Head of caudate nucleus (tissue), 42 donors: ENCODE results near the gene ATP8A2.
A peak's percentile ranks its signal among the peaks of the same experiment; 100 is the strongest.
"Not testable (repeated sequence)": the region's sequence is repeated elsewhere in the genome, so short reads cannot be mapped to it uniquely, and the experiment has no call there.

Source experiments
- DNase-seq, 42 donors: peaks; one replicate each; pipeline versions ENCODE4 v3.0.0 to v3.0.0-alpha.2; 2020 to 2021; ENCODE audit warnings: mixed read lengths in 7 of 42
- intact Hi-C: fragments of 100-400 bp; cut with DNase I; formaldehyde crosslinking; loops from one replicate; pipeline ENCODE4 v1.15.0; 2022

Gene ATP8A2

GRCh38 chr13:25803641-25804040, 431.9 kb downstream of the ATP8A2 start:
- DNase-seq, result no peak
- intact Hi-C loops, result no loop called here

DNA sequence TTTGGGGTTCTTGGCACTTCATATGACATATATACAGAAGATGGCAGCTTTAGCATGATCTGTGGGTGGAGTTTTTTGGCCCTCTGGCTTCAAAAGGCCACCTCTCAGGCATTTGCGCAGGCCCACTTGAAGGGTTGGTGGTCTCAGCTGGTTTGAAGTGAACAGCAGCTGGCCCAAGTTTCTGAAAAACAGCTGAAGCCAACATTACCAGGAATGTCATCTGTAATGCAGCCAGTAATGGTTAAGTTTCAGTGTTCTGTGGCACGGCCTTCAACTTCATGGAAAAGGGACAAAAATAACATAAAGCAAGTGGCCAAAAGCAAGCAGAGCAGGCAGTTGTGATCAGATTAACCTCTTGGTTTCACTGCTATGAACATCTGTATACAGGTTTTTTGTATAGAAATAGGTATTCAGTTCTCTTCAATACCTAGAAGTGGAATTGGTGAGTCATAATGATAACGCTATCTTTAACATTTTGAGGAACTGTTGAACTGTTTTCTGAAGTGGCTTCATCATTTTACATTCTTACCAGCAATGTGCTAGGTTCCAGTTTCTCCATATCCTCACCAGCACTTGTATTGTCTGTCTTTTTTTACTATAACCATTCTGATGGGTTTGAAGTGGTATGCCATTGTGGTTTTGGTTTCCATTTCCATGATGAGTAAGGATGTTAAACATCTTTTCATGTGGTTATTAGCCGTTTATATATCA, 434.6 kb downstream of the ATP8A2 start:
- intact Hi-C loops, result no loop called here
- DNase-seq, result no peak

GRCh38 chr13:25807562-25807961, 435.8 kb downstream of the ATP8A2 start:
- no peak for DNase-seq
- intact Hi-C loops, result no loop called here

GRCh38 chr13:25811506-25811905, 439.7 kb downstream of the ATP8A2 start:
- no peak for DNase-seq
- intact Hi-C loops, result no loop called here

DNA sequence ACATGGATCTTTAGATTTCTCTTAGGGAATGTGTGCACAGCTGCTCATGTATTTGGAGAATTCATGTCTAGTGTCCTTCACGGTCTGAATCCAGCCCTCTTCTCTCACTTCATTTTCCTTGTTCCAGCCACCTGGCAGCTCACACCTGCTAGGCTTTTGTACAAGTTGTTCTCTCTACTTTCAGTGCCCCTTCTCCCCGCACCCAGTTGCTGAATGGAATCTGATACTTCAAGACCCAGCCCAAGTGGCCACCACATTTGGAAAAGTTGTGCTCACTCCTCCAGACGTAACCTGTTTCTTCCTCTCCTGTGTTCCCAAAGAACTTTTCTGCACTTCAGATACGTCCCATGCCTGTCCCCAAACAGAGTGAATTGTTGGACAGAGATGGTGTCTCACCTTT, 444.5 kb downstream of the ATP8A2 start:
- intact Hi-C loops, result no loop called here
- no peak for DNase-seq

GRCh38 chr13:25819856-25820530, 448.2 kb downstream of the ATP8A2 start:
- intact Hi-C loops, result no loop called here
- peak in 4 of 42 donors; percentile 2 to 41 (median 16) for DNase-seq

DNA sequence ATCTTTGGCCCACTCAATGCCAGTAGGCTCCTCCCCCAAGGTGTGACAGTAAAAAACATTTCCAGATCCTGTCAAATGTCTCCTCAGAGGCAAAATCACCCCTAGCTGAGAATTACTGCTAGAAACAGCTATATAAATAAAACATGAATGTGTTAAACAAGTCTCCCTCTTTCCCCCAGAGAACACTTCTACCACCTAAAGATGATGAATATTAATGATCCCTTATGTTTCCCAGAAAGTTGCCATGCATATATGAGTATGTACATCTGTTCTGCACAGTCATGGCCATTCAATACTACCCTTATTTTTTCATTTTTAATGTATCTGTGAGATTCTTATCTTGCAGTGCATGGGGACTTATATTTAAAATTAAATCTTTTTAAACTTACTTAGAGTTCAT, 450.0 kb downstream of the ATP8A2 start:
- no peak for DNase-seq
- intact Hi-C loops, result no loop called here

- DNase-seq, intact Hi-C loops: not testable (repeated sequence)
These were observed 455.4 kb downstream of the ATP8A2 start for GRCh38 chr13:25827221-25827620.

- DNase-seq, result no peak
- intact Hi-C loops, result no loop called here
These were observed 456.2 kb downstream of the ATP8A2 start for GRCh38 chr13:25827831-25828465.

DNA sequence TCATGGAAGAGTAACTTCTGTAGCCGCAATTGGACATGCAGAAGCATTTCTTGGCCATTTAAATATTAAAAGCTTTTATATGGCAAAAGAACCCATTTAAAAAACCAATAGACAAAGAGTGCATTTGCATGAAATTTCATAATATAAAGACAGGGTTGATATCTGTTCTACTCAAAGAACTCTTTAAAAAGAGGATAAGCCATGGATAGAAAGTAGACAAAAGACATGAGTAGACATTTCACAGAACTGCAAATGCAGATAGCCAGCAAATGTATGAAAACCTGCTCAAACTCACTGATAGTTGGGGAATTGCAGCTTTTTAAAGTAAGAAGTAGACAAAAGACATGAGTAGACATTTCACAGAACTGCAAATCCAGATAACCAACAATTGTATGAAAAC, 462.0 kb downstream of the ATP8A2 start:
- no peak for DNase-seq
- intact Hi-C loops, result no loop called here

- intact Hi-C loops, result no loop called here
- no peak for DNase-seq
These were observed 465.0 kb downstream of the ATP8A2 start for GRCh38 chr13:25836574-25837336.

DNA sequence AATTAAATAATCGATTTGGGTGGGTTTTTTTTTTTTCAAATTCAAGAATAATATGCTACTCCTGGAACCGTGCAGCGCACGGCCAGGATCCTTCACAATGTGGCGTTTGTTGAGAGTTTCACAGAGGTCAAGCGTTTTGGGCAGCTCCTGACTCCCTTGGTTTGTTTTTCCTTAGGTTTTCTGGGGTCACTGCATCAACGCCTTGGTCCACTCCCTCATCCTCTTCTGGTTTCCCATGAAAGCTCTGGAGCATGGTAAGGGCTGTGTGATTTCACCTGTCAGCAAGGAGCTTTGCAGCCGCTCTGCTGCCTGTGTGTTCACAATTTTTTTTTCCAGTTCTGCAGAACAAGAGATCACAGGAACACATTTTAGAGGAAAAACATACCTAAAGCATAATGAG, 467.6 kb downstream of the ATP8A2 start:
- intact Hi-C loops, result no loop called here
- no peak for DNase-seq

DNA sequence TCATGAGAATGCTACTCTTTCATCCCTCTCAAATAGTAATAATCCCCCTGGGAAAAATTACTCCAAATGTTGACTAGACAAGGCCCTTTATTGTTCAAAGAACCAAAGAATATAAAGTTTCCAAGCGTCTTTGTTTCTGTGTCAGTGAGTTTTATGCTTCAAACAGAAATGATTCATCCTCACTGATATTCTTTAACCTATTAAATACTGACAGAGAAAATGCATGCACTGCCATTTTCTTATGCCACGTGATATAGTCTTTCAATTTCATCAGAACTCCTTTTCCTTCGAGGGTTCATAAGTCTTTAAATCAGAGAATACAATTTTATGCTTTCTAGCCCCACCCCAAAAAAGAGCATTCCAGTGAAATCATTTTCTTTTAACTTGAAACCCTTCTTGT, 468.5 kb downstream of the ATP8A2 start:
- intact Hi-C loops, result no loop called here
- no peak for DNase-seq

DNA sequence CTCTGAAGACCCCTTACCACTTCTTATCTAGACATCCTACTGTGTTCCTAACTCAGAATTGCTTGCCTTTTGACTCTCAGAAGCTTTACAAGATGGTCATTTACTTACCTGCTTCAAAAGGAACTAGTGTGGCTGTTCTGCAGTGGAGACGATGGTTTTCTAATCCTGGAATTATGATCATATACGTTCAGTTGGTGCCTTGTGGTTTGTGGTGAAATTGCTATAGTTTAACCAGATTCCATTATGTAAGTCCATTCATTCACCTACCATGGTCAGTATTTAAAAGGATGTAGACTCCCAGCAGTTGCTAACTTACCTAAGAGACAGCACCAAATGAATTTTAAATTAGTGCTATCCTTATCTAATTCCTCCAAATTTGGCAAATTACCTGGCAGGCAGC, 469.2 kb downstream of the ATP8A2 start:
- no peak for DNase-seq
- intact Hi-C loops, result no loop called here

GRCh38 chr13:25843692-25844091, 471.9 kb downstream of the ATP8A2 start:
- intact Hi-C loops, result no loop called here
- no peak for DNase-seq

- DNase-seq, result no peak
- intact Hi-C loops, result no loop called here
These were observed 473.0 kb downstream of the ATP8A2 start for GRCh38 chr13:25844559-25845434.

- intact Hi-C loops, result no loop called here
- DNase-seq, result no peak
These were observed 474.6 kb downstream of the ATP8A2 start for GRCh38 chr13:25846222-25846984.

- DNase-seq, result no peak
- intact Hi-C loops, result no loop called here
These were observed 475.4 kb downstream of the ATP8A2 start for GRCh38 chr13:25847145-25847544.
